Activated CD8-positive, alpha-beta memory T cell treated with anti-CD3 and anti-CD28 coated beads, Interleukin-2, amount 50 U/mL, for 1 hour (primary cell): ENCODE data around the gene CYBB.

Source experiments
- DNase-seq: peaks from one replicate; pipeline ENCODE4 v3.0.0-alpha.2; 2020; ENCODE audit errors: extremely low read depth

Gene CYBB

DNA sequence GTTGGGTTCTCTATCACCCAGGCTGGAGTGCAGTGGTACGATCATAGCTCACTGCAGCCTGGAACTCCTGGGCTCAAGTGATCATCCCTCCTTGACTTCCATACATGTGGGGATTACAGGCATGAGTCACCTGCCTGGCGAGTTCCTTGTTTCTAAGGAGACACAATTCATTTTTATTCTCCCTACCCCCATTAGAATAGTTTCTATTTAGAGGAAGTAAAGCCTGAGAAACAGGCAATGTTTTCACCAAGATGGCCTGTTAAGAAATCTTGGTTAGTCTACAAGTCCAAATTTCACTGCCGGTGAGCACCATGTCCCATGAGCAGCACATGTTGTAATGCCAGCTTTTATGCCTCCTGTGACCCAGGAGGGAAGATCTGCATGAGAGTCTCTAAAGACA, 5.7 kb downstream of the CYBB start:
- DNase-seq = no peak

DNA sequence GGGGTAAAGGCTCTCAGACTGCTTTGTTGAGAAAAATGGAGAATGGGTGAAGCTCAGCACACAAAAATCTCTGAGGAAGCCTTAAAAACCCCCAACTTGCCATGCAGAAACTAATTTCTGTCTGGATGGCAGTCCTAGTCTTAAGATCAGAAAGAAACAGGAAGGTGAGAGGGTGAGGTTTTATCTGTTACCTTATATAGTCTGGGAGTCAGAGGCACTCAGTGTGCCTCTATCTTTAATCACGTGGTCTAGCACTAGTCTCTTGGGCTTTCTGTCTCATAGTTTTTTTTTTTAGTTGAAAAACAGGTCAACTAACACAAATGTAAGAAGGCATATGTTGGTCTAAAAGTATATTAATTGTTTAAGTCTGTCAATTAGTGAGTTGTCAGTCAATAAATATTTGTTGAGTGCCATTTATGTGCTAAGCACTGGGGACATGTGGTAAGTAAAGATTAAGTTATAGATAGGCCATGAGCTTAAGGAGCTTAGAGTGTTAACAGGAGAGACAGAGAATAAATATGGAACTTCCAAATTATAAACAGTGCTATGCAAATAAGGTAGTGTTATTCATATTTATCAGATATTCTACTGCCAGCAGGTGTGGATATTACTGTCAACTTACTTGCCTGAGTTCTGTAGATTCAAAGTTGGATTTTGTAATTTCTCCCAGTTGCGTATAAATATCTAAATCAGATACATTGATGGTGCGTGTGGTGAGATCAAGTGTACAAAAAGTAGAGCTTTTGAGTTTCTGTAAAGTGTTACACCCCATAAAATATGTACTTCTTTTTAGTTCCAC, 7.0 kb downstream of the CYBB start:
- no peak for DNase-seq

DNA sequence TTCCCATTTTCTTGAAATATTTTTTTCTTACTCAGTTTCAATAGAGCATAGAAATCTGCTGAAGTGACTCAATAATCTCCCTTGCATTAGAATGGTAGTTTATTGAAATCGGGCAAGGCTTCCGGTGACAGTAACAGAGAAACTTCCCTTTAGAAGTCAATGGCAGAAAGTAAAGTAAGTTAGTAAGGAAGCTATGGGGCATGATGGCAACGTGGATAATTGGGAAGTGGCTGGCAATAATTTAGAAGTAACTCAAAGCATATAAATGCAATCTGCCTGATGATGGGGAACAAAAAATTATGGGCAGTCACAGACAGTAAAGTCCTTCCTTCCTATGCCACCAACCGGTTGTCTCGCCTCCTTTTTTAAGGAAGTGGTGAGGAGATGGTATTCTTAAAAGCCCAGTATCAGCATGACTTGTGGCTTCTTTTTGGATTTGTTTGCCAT, 7.6 kb downstream of the CYBB start:
- DNase-seq = no peak

DNA sequence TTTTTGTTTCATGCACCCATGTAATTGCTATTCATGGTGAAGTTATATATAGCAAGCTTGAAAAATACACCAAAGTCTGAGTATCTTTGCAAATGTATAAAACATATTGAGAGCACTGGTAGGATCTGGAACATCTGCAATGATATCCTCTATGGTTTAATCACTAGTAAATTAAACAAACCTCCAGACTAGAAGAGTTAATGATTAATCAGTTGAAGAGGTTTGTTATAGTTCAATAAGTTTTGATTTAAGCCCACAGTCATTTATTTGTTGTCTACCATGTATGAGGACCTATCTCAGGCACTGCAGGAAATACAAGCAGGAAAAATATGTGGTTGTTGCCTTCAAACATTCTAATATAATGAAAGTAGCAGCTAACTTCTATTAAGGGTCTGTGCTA, 16.5 kb downstream of the CYBB start:
- DNase-seq = no peak

DNA sequence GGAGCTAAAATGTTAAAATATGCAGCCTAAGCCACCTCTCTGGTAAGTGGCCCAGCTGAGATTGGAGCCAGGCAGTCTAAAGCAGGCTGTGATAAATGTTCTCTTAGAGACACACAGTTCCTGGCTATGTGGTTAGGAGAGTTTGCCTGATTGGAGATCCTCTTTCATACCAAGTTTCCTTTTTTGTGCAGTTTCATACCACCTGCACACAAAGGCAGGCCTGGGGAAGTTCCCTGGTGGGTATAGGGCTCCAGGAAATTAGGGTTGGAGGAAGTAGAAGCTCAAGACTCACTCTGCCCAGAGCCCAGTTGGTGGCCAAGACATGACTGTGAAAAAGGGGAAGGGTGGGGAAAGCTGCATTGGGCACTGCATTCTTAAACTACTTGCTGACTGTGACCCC, 16.9 kb downstream of the CYBB start:
- no peak for DNase-seq

DNA sequence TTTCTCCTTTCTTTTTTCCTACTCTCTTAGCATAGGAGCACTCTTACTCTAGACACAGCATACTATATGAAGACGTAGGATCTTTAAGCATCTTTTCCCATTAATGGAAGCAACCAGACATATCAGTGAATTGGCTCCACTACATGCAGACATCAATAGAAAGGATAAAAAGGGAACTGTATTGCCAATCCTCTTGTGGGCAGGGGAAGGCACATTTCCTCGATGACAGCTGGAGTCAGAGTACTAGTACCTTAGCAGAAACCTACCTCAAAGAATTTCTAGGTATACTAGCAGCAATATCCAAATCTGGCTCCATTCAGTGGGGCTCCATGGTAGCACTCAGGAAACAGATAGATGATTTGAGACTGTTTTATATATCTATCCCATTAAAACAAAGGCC, 20.1 kb downstream of the CYBB start:
- DNase-seq = no peak

DNA sequence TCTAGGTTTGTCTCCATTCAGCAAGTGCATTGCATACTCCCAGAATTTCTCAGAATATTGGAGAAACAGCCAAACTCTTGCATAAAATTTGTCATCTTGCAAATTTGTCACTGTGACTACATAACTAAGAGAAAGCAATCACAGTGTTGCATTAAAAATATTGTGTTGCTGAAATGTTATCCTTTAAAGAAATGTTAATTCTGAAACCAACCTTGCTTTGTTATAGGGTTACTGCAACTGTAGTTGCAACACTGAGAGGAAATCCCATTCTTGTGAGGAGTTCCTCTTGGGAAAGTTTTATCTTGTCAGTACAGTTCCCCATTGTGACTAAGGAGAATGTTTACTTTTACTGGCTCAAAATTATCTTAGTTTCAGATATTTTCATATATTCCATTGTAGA, 20.9 kb downstream of the CYBB start:
- no peak for DNase-seq

DNA sequence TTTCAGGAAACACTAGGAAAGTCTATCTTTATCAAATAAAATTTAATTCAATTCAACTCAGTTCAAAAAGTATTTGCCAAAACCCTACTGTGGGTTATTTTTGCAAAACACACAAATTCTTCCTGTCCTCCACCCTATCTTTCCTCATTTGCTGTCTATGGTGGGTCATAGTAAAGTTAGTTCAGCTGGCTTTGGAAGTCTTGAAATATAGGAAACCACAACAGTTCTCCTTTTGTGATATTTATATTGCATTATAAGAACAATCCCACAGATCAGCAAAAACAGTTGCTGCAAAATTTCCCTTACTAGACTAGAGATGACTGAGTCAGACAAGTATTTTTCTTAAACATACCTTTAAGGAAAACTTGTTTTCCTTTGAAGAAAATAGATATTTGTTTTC, 22.2 kb downstream of the CYBB start:
- DNase-seq = no peak

DNA sequence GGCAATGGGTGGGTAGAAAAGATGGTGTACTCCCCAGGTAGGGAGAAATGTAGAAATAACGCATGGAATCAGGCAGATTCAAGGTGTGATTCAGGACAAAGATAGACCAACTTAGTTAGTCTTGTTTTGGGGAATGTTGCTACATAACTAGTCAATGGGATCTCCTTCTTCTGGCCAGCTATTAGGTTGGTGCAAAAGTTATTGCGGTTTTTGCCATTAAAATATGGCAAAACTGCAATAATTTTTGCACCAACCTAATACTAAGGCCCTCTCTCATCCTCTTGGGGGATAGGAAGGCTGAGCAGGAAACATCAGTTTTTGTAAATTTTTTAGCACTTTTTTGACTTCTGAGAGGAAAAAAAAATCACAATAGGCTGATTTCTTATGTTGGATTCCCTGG, 23.2 kb downstream of the CYBB start:
- no peak for DNase-seq

DNA sequence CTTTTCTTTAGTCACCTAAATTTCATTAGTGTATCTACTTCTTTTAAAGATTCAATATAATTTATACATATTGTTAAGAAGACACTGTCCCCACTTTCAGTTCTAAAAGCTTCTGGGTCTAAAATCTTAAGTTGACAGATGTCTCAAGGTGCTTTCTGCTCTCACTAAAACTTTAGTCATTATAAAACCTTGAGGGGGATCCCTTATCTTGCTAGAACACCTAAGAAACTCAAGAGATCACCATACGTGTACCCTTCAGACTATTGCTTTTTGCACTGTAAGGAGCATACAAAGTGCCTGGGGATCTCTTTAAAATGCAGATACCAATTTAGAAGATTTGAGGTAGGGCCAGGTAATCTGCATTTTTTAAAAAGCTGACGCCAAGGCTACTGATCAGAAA, 30.1 kb downstream of the CYBB start:
- DNase-seq = no peak

DNA sequence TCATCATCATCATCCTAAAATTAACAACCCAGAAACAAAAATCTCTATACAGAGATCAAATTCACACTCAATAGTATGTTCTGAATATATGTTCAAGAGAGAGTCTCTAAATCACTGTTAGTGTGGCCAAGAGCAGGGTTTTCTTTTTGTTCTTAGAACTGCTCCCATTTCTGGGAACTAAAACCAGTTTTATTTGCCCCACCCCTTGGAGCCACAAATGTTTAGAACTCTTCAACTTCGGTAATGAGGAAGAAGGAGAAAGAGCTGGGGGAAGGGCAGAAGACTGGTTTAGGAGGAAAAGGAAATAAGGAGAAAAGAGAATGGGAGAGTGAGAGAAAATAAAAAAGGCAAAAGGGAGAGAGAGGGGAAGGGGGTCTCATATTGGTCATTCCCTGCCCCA, 32.3 kb downstream of the CYBB start:
- no peak for DNase-seq

DNA sequence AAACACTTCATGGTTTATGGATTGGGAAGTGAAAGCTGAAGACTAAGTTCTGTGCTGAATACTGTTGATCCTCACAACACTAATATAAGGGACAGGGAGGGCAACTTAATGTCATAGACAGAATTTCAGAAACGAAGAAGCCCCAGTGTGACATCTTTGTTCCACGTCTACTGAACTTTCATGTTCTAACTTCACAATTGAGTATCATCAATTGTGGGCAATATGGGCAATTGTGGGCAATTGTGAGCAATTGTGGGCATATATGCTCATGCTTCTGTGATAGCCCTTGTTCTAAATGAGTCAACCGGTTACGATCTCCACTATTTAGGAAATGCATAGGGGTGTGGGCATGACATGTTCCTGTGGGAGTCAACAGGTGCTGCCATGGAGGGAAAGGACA, 33.7 kb downstream of the CYBB start:
- DNase-seq = no peak

DNA sequence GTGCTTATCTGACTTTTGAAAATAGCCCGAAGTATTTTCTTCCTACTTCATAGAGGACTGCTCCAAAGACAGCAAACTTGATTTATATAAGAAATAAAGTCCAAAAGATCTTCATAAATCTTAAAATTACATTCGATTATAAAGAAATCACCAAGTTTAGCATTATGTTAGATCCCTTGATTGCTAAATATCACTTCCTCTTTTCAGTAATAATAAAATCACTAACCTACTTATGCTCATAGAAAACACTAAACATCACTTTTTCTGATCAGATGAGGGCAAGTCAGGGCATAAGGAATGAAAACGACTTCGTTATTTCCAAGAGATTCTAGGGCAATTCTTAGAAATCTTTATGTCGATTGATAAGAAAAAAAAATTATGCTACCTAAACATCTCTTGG, 35.5 kb downstream of the CYBB start:
- DNase-seq = no peak

DNA sequence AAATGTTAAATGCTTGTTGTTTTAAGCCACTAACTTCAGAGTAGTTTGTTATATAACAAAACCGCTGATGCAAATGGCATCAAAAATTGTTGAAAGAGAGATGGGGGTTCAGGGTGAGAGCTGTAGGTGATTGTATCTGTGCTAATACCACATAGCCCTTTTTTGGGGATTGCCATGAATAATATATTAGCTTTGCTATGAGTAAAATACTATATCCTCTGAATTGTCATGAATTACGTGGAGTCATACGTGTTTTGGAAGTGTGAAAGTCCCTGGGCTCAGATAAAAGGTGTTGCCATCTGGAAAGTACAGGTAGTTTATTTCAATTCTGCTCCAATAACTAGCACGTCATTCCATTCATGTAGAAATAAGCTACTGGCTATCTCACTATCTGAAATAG, 36.9 kb downstream of the CYBB start:
- no peak for DNase-seq

DNA sequence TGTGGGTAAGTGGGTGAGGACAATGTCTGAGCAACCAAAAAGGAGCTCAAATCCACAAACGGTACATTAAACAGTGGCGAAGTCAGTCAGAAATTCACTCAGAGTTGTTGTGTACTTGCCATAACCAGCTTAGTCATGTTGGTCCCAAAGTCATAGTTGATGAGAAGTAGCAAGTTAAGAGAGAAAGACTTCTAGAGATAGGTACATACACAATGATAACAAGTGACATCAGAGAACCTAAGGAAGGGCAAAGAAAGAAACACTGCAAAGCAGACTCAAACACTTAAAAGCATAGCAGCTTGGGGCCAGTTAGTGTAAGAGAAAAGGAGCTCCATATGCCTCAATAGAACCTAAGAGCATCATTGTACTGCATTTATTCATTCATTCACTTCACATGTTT, 37.3 kb downstream of the CYBB start:
- no peak for DNase-seq

DNA sequence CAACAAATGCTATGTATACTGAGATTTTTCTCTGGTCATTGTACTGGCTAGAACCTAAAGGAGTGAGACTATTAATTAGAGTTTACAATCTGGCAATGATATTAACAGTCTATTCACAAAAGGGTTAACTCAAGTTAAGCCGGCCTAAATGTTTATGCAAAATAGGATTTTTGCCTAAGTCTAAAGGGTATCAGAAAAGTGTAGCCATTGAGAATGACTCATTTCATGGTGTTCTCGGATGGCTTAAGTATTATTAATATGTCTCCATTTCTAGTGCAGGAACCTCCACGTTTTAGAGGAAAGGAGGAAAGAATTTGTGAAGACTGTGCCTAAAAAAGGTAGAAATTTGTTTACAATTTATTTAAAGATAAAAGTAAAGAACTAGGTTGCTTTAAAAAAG, 37.7 kb downstream of the CYBB start:
- no peak for DNase-seq

DNA sequence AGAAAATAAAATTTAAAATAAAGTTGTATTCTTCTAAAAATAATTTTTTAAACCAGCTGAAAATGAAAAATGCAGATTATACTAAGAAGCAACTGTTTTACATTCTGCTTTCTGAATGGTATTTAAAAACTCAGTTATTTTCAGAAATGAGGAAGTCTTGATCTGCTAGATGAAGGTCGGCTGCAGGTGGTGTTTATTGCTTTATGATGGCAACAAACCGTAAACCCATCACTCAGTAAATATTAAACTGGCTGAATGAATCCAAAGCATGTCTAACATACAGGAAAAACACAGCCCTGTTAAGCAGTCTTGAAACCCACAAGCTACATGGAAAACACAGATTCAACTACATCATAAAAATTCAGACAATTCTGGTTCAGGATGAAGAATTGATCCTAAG, 38.2 kb downstream of the CYBB start:
- no peak for DNase-seq

DNA sequence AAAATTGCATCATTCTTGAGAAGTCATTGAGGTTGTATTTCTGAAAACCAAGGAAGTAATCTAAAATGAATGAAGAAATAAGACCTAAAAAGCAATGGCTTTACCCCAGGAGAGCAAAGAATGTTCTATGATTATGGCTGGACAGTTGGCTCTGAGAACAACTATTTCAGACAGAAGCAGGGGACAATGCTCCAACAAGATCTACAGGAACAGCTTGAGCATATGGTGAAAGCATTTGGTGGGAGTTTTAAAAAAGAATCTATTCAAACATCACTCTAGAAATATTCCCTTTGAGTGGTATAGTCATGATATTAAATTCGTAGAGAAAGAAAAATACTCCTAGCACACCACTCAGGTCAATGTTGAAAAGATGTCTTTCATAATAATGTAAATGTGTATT, 40.8 kb downstream of the CYBB start:
- no peak for DNase-seq

DNA sequence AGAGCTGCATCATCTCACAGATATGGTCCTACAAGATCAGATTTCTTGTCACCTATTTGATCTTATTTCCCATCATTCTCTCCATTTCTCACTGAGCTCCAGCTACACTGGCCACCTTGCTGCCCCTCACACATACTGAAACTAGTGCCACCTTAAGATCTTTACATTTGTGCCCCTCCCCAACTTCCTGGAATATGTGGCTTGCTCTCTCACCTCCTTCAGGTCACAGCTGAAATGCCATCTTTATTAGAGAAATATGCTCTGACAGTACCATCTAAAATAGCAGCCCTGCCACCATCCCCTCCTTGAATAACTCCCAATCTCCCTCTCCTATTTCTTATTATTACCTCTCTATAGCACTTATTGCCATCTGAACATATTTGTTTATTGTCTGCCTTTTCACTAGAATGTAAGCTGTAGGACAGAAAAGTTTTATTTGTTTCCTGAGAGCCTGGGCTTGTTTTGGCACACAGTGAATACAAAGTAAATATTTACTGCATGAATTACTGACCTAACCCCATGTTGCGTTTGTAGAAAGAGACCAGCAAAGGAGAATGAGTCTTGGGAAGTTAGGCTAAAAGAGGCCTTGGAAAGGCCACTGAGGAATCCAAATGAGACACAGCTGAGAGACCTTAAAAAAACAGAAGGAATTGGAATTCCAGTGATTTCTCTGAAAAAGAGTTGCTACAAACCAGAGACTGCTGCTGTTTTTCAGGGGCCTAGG, 44.8 kb downstream of the CYBB start:
- no peak for DNase-seq

DNA sequence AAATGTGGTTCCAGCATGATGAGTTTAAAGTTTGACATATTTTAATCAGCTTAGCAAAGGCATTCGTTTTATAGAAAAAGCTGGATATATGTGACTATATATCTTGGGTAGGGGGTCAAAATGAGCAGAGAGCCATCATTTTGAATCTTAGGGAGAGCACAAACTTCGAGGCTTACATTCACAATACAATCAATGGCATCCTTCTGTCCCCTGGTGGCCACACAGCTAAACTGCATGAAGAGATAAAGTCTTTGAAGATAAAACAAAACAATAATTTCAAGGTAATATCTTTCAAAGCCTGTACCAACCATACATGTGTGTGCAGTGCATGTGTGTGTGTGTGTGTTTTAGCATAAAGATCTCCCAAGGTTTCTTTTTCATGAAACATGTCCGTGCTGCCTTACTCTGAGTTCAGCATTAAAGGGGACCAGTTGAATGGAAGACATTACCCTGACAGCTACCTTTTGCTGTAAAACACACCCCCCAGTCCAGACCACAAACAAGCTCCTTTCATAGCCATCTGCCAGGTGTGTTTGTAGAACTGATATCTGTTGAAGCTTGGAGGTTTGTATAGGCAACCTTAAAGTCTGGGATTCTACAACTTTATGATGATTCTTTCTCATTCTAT, 45.5 kb downstream of the CYBB start:
- no peak for DNase-seq

DNA sequence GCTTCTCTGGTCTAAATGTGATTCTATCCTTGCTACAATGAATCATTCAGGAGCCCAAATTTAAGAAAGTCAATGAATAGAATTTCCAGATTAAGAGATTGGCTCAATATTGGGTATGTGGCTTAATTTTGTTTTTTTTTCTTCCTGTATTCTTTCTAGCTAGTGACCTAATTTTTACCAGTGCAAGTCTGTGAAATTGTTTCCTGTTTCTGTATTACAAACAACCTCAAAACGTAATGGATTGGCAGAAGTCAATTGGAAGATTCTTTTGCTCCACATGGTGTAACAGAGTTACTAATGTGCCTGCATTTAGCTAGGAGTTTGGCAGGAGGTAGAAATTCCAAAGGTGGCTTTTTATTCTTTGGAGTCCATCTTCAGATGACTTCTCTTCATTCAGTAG, 49.9 kb downstream of the CYBB start:
- no peak for DNase-seq

DNA sequence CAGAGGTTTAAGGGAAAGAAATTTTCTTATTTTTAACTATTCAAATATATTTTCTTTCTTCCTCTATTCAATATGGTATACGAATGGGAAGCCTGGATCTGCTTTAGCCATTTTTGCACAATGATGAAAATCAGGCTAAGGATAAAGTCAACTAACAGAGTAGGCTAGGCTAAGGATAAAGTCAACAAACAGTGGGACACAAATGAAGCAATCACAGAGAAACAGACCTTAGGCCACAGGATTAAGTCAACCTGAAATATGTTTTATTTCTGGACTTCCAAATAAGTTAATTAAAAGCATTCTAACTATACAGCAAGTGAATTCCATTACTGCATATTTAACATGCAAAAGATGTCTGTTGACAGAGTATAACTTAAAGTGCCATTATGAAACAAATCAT, 50.5 kb downstream of the CYBB start:
- DNase-seq = no peak

DNA sequence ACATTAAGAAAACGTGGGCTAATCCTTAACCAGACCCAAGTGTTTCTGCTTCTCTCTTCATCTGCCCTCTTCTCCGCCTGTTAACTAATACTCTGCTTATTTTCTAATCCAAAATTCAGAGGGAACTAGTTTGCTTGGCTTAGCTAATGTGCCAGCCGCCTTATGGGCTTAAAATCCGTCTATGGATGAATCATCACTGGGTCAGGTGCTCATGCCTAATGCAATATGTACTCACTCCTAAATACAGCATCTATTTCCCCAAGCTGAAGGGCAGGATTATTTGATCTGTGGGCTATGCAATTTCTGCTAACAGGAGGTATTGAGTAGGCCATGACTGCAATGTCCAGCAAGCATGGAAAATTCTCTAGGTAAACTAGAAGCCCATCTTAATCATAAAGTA, 55.1 kb downstream of the CYBB start:
- no peak for DNase-seq
